HG03066 (cell line): Measurements from ENCODE around the gene HAUS1.
"Not testable (repeated sequence)": the region's sequence is repeated elsewhere in the genome, so short reads cannot be mapped to it uniquely, and the experiment has no call there.

Experiments
- ATAC-seq: cut with Tn5 transposase; IDR thresholded peaks from one replicate; pipeline ENCODE4 v1.9.1; 2021; ENCODE audit warnings: low read depth; ENCODE audit not compliant: unreplicated experiment

HAUS1 gene

GRCh38 chr18:46155641-46156051 is 51.5 kb downstream of the HAUS1 start:
- no peak for ATAC-seq

GRCh38 chr18:46156124-46156745 is 52.0 kb downstream of the HAUS1 start:
- ATAC-seq, result no peak

GRCh38 chr18:46156843-46157242 is 52.7 kb downstream of the HAUS1 start:
- ATAC-seq, result no peak

- ATAC-seq, result no peak
Measured at GRCh38 chr18:46158499-46158898, 54.3 kb downstream of the HAUS1 start.

- ATAC-seq, result no peak
Measured at GRCh38 chr18:46160050-46160798, 56.0 kb downstream of the HAUS1 start.

GRCh38 chr18:46160840-46161239 is 56.7 kb downstream of the HAUS1 start:
- not testable (repeated sequence) for ATAC-seq

GRCh38 chr18:46161703-46162396 is 57.7 kb downstream of the HAUS1 start:
- no peak for ATAC-seq

- no peak for ATAC-seq
Measured at GRCh38 chr18:46163091-46163490, 58.9 kb downstream of the HAUS1 start.

GRCh38 chr18:46163941-46164499 is 59.8 kb downstream of the HAUS1 start:
- ATAC-seq, result no peak

- ATAC-seq, result not testable (repeated sequence)
Measured at GRCh38 chr18:46164502-46164901, 60.3 kb downstream of the HAUS1 start.

- ATAC-seq, result no peak
Measured at GRCh38 chr18:46164920-46165319, 60.7 kb downstream of the HAUS1 start.

GRCh38 chr18:46166261-46166970 is 62.2 kb downstream of the HAUS1 start:
- no peak for ATAC-seq

- peak; percentile 88 for ATAC-seq
Measured at GRCh38 chr18:46167971-46168370, 63.8 kb downstream of the HAUS1 start.

GRCh38 chr18:46169464-46169941 is 65.3 kb downstream of the HAUS1 start:
- ATAC-seq, result no peak

GRCh38 chr18:46171331-46171730 is 67.1 kb downstream of the HAUS1 start:
- no peak for ATAC-seq

- peak; percentile 84 for ATAC-seq
Measured at GRCh38 chr18:46173393-46174341, 69.5 kb downstream of the HAUS1 start.

- peak; percentile 9 for ATAC-seq
Measured at GRCh38 chr18:46174342-46175041, 70.3 kb downstream of the HAUS1 start.

- no peak for ATAC-seq
Measured at GRCh38 chr18:46176001-46176400, 71.8 kb downstream of the HAUS1 start.
